Activated naive CD8-positive, alpha-beta T cell treated with anti-CD3 and anti-CD28 coated beads, Interleukin-2, amount 50 U/mL, for 24 hours (primary cell): ENCODE data around the gene IQGAP2.

Experiments used
- ATAC-seq: fragments of 150-1000 bp; cut with Tn5 transposase; one replicate; pipeline ENCODE4 v1.10.0; 2021
- DNase-seq: peaks from one replicate; pipeline ENCODE4 v3.0.0; 2021
- H3K27ac Mint-ChIP-seq: one replicate; pipeline ENCODE4 v1.8.0; 2021; ENCODE audit warnings: mild to moderate bottlenecking, mixed read lengths
- H3K27me3 Mint-ChIP-seq: one replicate; pipeline ENCODE4 v1.8.0; 2021; ENCODE audit warnings: mixed read lengths
- H3K36me3 Mint-ChIP-seq: one replicate; pipeline ENCODE4 v1.8.0; 2021; ENCODE audit warnings: low read depth, mixed read lengths
- H3K4me1 Mint-ChIP-seq: one replicate; pipeline ENCODE4 v1.8.0; 2021; ENCODE audit warnings: mixed read lengths
- H3K4me3 Mint-ChIP-seq: one replicate; pipeline ENCODE4 v1.8.0; 2021; ENCODE audit warnings: mild to moderate bottlenecking, moderate library complexity, mixed read lengths
- H3K9me3 Mint-ChIP-seq: one replicate; pipeline ENCODE4 v1.8.0; 2021; ENCODE audit warnings: mixed read lengths

Gene IQGAP2

DNA sequence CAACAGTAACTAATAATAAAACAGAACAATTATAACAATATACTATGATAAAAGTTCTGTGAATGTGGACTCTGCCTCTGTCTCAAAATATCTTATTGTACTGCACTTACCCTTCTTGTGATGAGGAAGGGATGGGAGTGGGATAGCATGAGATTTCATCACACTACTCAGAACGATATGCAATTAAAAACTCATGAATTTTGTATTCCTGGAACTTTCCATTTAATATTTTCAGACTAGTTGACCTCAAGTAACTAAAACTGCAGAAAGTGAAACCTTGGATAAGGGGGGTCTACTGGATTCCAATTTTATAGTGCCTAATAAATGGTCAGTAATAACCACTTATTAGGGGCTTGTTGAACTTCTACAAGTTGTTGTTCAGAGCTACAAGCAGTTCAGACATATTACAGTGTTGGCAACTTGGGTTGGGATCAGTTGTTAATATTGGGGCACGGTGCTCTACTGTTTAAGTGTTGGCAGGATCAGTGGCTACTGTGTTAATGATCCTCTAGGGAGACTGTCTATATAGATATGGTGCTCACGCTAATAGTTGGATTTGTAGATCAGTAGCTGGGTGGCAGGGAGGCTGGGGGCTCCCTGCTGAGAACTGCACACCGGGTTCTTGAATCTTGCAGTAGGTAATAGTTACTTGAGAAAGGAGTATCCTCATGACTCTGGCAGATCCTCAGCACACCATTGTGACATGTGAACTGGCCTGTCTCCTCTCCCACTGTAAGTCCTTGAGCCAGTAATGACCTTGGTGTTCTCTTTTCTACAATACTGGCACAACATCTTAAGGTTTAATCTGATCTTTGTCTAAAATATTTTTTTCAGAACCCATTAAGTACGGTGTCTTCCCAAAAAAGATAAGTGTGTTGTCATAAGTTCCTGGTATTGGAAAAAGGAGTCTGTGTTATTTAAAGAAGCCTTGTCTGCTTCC, 158.1 kb downstream of the IQGAP2 start:
- Mint-ChIP-seq H3K4me1 (peaks cover 10% of the 10 kb centered on the region), H3K27ac (no peak overlapping the region), H3K4me3 (no peak overlapping the region), H3K27me3 (no peaks in the 10 kb centered on the region), H3K9me3 (no peaks in the 10 kb centered on the region), H3K36me3 (peaks cover 5% of the 10 kb centered on the region)
- no peak for DNase-seq
- ATAC-seq = no peak

DNA sequence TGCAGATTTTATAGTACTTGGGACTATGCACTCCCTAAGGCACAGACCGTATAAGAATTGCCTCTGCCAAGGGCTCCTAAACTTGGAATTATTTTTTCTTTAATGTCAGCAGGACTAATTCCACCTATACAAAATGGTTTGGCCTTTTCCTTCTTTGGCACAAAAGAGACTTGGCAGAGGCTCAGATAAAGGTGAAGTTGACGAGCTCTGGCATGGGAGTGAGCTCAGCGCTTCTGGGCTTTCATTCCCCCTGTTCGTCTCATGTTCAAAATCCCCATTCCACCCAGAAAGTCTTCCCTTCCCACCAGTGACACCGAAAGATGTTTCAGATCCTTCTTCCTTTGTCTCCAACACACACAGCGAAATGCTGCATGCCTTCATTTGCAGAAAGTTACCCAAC, 158.9 kb downstream of the IQGAP2 start:
- H3K36me3 Mint-ChIP-seq = peaks cover 9% of the 10 kb centered on the region
- no peak for DNase-seq
- no peaks in the 10 kb centered on the region for H3K27me3 Mint-ChIP-seq
- H3K4me3 Mint-ChIP-seq = no peak overlapping the region
- ATAC-seq = no peak
- no peak overlapping the region for H3K27ac Mint-ChIP-seq
- peaks cover 7% of the 10 kb centered on the region for H3K4me1 Mint-ChIP-seq
- H3K9me3 Mint-ChIP-seq = no peaks in the 10 kb centered on the region

GRCh38 chr5:76565009-76565408, 161.9 kb downstream of the IQGAP2 start:
- Mint-ChIP-seq H3K4me3 (no peak overlapping the region), H3K27ac (no peak overlapping the region), H3K9me3 (no peaks in the 10 kb centered on the region), H3K36me3 (peaks cover 9% of the 10 kb centered on the region), H3K27me3 (no peaks in the 10 kb centered on the region), H3K4me1 (peaks cover 3% of the 10 kb centered on the region)
- ATAC-seq = no peak
- no peak for DNase-seq

GRCh38 chr5:76570153-76570552, 167.1 kb downstream of the IQGAP2 start:
- H3K27me3 Mint-ChIP-seq = no peaks in the 10 kb centered on the region
- H3K4me1 Mint-ChIP-seq = peaks cover 3% of the 10 kb centered on the region
- H3K9me3 Mint-ChIP-seq = no peaks in the 10 kb centered on the region
- no peak overlapping the region for H3K27ac Mint-ChIP-seq
- peaks cover 8% of the 10 kb centered on the region for H3K36me3 Mint-ChIP-seq
- ATAC-seq = no peak
- H3K4me3 Mint-ChIP-seq = no peak overlapping the region
- DNase-seq = no peak

- no peak overlapping the region for H3K4me3 Mint-ChIP-seq
- no peak for ATAC-seq
- H3K4me1 Mint-ChIP-seq = peaks cover 3% of the 10 kb centered on the region
- no peaks in the 10 kb centered on the region for H3K9me3 Mint-ChIP-seq
- H3K27ac Mint-ChIP-seq = no peak overlapping the region
- no peaks in the 10 kb centered on the region for H3K27me3 Mint-ChIP-seq
- H3K36me3 Mint-ChIP-seq = peaks cover 6% of the 10 kb centered on the region
- no peak for DNase-seq
Observed at GRCh38 chr5:76571559-76571958, 168.5 kb downstream of the IQGAP2 start.

GRCh38 chr5:76576450-76576849, 173.4 kb downstream of the IQGAP2 start:
- no peak overlapping the region for H3K27ac Mint-ChIP-seq
- H3K4me3 Mint-ChIP-seq = no peak overlapping the region
- ATAC-seq (no peak), DNase-seq (no peak)
- peaks cover 7% of the 10 kb centered on the region for H3K4me1 Mint-ChIP-seq
- no peaks in the 10 kb centered on the region for H3K27me3 Mint-ChIP-seq
- no peaks in the 10 kb centered on the region for H3K36me3 Mint-ChIP-seq
- H3K9me3 Mint-ChIP-seq = no peaks in the 10 kb centered on the region

- H3K27me3 Mint-ChIP-seq = no peaks in the 10 kb centered on the region
Observed at GRCh38 chr5:76576996-76577395, 173.9 kb downstream of the IQGAP2 start.

GRCh38 chr5:76579166-76579937, 176.3 kb downstream of the IQGAP2 start:
- no peak for ATAC-seq
- Mint-ChIP-seq H3K36me3 (no peaks in the 10 kb centered on the region), H3K27me3 (no peaks in the 10 kb centered on the region), H3K4me1 (peaks cover 21% of the 10 kb centered on the region), H3K4me3 (no peak overlapping the region), H3K27ac (no peak overlapping the region), H3K9me3 (no peaks in the 10 kb centered on the region)
- no peak for DNase-seq

More at GRCh38 chr5:76576996-76577395, 173.9 kb downstream of the IQGAP2 start:
- ATAC-seq (no peak), DNase-seq (no peak)
- no peaks in the 10 kb centered on the region for H3K9me3 Mint-ChIP-seq
- H3K4me3 Mint-ChIP-seq = no peak overlapping the region
- no peak overlapping the region for H3K27ac Mint-ChIP-seq
- H3K36me3 Mint-ChIP-seq = no peaks in the 10 kb centered on the region
- peaks cover 9% of the 10 kb centered on the region for H3K4me1 Mint-ChIP-seq

- peaks cover 21% of the 10 kb centered on the region for H3K4me1 Mint-ChIP-seq
- no peaks in the 10 kb centered on the region for H3K27me3 Mint-ChIP-seq
- H3K9me3 Mint-ChIP-seq = no peaks in the 10 kb centered on the region
- H3K36me3 Mint-ChIP-seq = no peaks in the 10 kb centered on the region
- ATAC-seq (no peak), DNase-seq (no peak)
- H3K4me3 Mint-ChIP-seq = no peak overlapping the region
- H3K27ac Mint-ChIP-seq = no peak overlapping the region
Observed at GRCh38 chr5:76580981-76581380, 177.9 kb downstream of the IQGAP2 start.

DNA sequence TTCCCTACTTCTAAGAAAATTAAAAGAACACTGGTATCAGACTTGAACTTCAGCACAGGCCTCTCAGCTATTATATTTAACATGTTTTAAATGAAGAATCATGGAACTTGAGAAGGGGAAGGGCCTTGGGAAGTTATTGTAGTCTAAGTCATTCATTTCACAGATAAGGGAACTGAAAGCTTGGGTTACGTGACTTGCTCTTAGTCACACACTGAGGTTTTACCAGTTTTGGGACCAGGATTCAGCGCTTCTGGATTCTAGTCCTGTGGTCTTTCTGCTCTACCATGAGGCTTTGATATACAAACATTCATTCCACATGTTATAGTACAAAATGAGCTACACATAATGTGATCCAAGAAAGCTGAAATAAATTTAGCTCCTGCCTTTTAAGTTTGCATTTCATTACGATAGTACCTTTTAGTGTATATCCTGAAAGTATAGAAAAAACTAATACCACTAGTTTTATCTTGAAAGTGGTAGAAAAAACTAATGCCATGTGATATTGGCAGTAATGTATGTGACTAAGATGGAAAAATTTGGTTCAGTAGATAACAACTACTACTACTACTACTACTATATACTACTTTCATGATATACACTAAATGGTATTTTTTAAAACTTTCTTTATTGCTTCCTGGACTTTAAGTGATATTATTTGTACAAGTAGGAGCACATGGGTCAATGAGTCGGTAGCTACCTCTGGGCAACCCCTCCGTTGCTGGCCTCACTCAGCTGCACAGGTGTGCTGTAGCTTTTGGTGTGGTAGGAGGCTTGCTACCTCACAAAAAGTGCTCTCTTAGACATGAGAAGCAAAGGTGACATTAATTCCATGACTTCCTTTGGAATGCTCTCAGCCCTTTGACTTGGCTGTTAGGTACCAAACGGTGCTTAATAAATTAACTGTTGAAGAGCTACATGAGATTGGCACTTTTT, 179.4 kb downstream of the IQGAP2 start:
- ATAC-seq (peak; percentile 90), DNase-seq (peak; percentile 6)
- Mint-ChIP-seq H3K27me3 (no peaks in the 10 kb centered on the region), H3K9me3 (no peaks in the 10 kb centered on the region), H3K27ac (peak overlapping the region; percentile 75), H3K4me1 (peaks cover 21% of the 10 kb centered on the region), H3K36me3 (no peaks in the 10 kb centered on the region), H3K4me3 (no peak overlapping the region)

- Mint-ChIP-seq H3K27ac (peak overlapping the region; percentile 75), H3K27me3 (no peaks in the 10 kb centered on the region), H3K4me1 (peaks cover 19% of the 10 kb centered on the region), H3K9me3 (no peaks in the 10 kb centered on the region), H3K36me3 (no peaks in the 10 kb centered on the region), H3K4me3 (no peak overlapping the region)
- no peak for ATAC-seq
- no peak for DNase-seq
Observed at GRCh38 chr5:76583163-76584047, 180.3 kb downstream of the IQGAP2 start.

DNA sequence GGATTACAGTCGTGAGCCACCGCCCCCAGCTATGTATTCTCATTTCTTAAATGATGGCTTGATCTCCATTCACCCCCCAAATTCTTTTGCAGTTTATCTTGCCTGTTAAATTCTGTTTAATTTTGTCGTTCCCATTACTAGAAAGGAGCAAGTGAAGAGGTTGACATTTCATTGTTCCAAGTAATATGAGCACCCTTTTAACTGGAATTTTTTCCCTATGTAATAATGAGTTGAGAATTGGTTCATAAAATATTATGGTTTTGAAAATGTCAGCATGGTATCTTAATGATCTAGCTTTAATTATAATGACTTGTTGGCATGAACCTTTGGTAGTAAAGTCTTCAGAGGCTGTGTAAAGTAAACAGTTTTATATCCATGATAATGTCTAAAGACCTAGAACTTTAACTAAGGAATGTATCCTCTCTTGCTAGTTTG, 182.7 kb downstream of the IQGAP2 start:
- Mint-ChIP-seq H3K4me3 (no peak overlapping the region), H3K27ac (no peak overlapping the region), H3K27me3 (no peaks in the 10 kb centered on the region), H3K36me3 (peaks cover 3% of the 10 kb centered on the region), H3K9me3 (no peaks in the 10 kb centered on the region), H3K4me1 (peaks cover 19% of the 10 kb centered on the region)
- DNase-seq (no peak), ATAC-seq (no peak)

DNA sequence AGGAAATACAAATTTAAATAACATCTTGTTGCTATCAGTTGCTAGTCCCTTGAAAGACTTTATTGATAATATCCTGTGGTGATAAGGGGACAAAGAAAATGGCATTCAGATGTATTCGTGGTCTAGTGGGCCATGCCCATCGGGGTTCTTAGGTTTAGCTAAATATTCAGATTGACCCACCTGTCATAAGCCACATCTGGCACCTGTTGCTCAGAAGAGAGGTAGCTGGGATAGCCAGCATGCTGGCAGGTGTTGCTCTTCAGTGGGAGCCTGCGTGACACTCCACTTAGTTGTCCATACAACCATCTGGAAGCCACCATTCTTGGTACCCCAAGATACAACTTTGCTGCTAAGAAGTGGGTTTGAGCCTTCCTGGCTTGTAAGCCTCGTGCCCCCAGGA, 183.4 kb downstream of the IQGAP2 start:
- no peak overlapping the region for H3K27ac Mint-ChIP-seq
- no peak overlapping the region for H3K4me3 Mint-ChIP-seq
- H3K27me3 Mint-ChIP-seq = no peaks in the 10 kb centered on the region
- ATAC-seq (no peak), DNase-seq (no peak)
- no peaks in the 10 kb centered on the region for H3K9me3 Mint-ChIP-seq
- H3K36me3 Mint-ChIP-seq = peaks cover 3% of the 10 kb centered on the region
- peaks cover 17% of the 10 kb centered on the region for H3K4me1 Mint-ChIP-seq
